IPS DF 19.7 (cell line): ENCODE measurements around the gene TYW1.
"Not testable (repeated sequence)": the region's sequence is repeated elsewhere in the genome, so short reads cannot be mapped to it uniquely, and the experiment has no call there.

Experiments used
- DNase-seq: peaks from one replicate; pipeline ENCODE4 v3.0.0-alpha.2; 2013; ENCODE audit warnings: low read depth, low spot score

The TYW1 gene

DNA sequence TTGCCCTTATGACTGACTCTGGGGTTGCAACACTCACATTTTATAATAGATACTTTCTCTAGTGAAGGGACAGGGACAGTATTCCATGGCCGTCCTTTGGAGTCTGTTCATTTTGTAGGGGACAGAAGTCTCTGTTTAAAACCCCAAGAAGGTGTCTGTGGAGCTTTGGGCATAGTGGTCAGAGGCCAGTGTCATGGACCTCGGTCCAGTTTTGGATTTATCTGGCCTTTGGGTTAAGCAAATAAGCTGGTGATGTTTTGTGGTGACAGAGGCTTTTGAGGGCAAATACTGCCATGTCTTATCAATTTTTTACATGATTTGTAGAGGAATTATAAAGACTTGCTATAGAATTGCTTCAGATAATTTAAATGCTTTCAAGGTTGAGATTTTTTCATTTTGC is 50.2 kb downstream of the TYW1 start:
- DNase-seq, result not testable (repeated sequence)

DNA sequence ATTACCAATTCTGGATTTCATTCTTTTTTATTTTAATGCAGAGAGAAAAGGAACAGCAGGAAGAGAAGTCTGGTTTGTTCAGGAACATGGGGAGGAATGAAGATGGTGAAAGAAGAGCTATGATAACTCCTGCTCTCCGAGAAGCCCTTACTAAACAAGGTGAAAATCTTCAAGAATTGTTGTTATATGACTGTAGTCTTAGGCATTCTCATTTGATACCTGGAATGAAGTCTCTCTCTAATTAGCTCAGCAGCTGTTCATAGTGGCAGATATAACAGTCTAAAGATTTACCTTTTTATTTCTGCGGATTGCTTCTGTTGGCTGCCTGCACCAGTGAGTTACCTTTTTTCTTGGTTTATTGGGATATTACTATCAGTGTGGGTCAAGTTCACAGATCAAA is 53.3 kb downstream of the TYW1 start:
- DNase-seq, result not testable (repeated sequence)

DNA sequence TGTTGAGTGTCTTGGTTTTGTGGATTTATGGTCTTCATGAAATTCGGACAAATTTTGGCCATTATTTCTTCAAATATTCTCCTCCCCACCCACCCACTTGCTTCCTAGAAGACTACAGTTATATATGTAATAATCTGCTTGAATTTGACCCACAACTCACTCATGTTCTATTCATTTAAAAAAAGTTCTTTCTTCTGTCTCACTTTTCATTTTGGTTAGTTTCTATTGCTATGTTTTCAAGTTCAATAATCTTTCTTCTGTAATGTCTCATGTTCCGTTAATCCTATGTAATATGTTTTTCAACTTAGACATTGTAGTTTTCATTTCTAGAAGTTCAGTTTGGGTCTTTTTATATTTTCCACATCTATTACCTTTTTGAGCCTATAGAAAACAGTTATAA is 55.5 kb downstream of the TYW1 start:
- not testable (repeated sequence) for DNase-seq

DNA sequence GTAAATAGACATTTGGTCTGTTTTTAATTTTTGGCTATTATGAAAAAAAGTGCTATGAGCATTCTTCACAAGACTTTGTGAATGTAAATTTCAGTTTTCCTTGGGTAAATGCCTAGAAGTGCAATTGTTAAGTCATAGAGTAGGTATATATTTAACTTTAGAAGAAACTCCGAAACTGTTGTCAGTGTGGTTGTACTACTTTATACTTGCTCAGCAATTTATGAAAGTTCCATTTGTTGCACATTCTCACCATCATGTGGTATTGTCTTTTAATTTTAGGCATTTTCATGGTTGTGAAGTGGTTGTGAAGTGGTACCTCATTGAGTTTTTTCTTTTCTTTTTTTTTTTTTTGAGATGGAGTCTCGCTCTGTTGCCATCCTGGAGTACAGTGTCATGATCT is 60.0 kb downstream of the TYW1 start:
- DNase-seq, result no peak

DNA sequence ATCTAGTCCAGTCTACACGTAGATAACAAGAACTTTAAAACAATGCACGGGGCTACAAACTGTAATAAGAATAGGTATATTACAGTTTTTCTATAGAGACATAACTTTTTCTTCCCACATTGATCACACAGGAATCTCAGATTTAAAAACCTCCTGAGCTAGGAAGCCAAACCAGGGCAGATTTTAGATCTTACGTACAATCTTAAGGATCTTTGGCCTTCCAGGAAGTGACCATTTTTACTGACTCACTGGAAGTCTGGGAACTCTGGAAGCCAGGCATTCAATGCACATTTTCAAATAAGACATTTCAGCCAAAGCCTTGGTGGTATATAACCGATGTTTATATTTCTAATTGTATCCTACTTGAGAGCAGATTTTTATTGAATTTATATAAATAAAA is 64.7 kb downstream of the TYW1 start:
- not testable (repeated sequence) for DNase-seq

DNA sequence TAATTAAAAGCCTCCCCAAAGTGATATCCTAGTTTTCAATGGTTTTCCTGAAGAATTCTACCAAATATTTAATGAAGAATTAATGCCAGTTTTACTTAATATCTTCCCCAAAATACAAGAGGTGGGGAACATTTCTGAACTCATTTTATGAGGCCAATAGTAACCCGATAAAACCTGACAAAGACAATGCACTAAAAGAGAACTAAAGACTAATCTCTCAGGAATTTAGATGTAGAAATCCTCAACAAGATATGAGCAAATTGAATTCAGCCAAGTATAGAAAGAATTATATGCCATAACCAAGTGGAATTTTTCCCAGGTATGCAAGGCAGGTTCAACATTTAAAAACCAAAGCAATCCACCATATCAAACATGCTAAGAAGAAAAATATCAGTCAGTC is 66.2 kb downstream of the TYW1 start:
- not testable (repeated sequence) for DNase-seq

DNA sequence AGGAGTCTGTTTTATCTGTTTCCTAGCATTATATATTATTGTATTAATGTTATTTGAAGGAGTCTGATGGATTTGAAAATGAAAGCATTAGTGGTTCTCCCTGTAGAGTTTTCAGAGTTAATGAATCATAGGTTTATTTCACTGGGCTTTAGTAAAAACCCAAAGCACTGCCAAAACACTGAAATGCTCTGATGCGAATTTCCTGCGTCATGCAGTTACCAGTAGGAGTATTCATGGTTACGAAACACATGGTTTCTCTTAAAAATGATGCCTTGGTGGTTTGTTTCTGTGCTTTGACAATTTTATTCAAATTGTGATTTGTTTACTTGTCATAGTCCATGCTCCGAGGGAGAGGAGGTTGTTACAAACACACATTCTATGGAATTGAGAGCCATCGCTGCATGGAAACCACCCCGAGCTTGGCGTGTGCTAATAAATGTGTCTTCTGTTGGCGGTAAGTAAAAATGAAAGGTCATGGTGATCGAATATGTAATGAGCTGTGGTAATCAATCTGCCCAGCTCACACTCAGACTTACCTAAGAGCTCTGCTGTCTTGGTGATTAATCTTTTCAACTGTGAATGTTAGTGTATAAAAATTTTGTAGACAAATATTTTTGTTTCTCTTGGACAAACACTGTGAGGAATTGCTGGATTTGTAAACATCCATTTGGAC is 70.5 kb downstream of the TYW1 start:
- not testable (repeated sequence) for DNase-seq

DNA sequence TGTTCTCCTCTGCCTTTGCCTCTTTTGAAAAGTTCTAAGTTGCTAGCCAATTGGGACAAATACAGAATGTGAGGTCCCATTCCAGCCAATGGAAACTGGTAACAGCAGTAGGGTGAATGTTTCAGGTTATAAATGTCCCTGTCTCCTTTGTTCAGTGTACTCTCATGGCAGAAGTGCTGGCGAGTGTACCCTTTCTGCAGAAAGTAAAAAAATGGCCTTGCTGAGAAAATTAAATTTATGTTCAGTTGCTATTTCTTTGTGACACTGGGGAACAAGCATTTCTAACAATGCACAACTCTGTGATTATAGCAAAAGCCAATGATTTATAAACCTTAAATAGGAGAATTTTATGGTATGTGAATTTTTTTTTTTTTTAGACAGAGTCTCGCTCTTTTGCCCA is 79.5 kb downstream of the TYW1 start:
- not testable (repeated sequence) for DNase-seq

DNA sequence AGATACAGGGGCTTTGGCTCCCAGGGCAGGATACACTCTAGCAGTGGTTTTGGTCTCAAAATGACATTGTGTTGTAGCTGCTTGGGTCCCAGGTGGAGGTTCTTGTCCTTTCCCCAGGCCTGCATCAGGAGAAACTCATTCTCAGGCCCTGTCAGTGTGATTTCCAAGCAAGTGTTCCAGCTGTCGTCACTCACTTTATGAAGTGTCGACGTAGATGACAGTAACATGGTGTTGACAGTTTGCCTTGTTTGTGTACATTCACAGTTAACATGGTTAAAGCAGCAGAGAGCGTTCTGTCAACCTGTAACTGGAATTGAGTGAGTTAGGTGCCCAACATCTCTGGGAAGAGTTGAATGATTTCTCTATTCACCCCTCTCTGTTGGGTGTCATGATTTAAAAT is 86.2 kb downstream of the TYW1 start:
- not testable (repeated sequence) for DNase-seq

DNA sequence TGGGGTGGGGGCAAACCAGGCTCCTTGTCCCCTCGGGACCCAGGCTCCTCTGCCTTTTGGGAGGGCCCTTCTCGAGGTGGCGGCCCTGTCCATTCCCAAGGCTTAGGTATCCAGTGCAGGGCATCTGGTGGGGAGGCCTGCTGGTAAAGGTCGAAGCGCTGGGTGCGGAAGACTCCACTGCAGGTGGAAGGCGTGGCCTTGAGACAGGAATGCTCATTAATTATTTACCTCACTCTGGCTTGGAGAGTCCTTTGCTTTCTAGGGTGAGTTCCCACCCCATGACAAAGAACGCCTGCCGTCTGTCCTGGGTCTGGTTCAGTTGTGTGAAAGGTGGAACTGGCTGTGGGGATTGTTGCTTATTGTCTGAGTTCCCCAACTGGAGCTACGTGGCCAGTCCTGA is 92.6 kb downstream of the TYW1 start:
- peak; percentile 1 for DNase-seq

DNA sequence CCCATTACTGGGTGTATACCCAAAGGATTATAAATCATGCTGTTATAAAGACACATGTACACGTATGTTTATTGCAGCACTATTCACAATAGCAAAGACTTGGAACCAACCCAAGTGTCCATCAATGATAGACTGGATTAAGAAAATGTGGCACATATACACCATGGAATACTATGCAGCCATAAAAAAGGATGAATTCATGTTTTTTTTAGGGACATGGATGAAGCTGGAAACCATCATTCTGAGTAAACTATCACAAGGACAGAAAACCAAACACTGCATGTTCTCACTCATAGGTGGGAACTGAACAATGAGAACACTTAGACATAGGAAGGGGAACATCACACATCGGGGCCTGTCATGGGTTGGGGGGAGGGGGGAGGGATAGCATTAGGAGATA is 94.4 kb downstream of the TYW1 start:
- not testable (repeated sequence) for DNase-seq

DNA sequence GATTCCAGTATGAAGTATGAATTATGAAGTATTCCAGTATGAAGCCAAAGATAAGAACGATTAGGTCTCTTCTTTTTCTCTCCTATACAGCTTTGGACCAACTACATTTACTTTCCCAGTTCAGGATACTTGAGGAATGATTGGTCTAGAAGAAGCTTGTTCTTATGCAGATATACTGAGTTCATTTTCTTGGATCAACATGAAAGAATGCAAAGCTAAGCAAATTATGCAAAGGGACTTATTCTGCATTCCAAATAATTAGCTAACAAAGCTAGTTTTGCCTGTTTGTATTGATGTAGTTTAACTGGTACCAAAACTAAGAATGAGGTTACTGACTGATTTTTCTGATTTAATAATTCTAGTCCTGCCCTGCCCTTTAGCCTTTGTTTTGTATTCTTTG is 101.4 kb downstream of the TYW1 start:
- DNase-seq, result not testable (repeated sequence)

DNA sequence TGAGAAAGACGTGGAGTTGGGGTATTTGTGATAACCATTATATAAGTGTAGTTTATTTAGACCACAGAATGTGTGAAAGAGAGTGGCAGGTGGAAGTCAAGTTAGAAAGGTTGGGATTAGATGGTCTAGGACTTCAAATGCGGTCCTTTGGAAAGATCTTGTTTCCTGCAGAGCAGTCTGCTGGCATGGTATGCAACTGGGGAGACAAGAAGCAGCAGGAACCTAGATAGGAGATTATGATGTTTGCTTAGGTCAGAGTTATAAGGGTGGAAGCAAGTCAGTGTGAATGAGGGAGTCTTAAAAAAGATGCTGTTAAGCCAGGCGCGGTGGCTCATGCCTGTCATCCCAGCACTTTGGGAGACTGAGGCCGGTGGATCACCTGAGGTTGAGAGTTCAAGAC is 102.8 kb downstream of the TYW1 start:
- not testable (repeated sequence) for DNase-seq

DNA sequence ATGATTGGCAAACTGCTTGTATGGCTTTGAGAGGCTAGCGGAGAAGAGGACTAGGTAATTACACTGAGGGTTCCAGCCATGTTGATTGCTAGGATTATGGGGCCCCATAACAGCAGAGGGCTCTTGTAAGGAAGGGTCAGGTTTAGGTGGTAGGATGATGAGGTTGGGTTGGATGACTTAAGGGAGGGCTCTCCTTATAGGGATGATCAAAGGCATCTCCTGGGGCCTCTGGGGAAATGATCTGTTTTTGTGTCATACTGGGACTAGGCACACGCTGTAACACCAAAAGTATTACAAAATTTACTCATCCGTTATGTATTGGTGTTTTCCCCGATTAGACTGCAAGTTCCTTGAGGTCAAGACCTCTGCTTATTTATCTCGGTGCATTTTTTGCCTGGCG is 103.4 kb downstream of the TYW1 start:
- DNase-seq, result not testable (repeated sequence)

DNA sequence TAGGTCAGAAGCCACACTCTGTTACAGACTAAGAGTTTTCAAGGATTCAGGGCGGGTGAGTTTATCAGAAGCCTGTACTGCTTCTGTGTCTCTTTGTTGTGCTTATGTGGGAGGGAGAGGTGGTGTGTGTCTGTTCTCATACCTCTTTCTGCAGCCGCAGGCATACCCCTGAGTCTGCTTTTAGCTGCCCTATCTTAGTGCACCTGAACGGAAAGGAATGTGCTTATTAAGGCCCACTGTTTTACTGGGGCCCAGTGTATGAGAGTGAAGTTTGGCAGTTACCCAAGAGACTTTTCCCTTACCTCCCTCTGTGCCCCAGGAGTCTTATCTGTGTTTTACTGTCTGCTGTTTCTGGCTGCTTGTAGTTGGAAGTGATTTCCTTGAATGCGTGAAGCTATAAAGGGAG is 104.3 kb downstream of the TYW1 start:
- DNase-seq, result peak; percentile 3

DNA sequence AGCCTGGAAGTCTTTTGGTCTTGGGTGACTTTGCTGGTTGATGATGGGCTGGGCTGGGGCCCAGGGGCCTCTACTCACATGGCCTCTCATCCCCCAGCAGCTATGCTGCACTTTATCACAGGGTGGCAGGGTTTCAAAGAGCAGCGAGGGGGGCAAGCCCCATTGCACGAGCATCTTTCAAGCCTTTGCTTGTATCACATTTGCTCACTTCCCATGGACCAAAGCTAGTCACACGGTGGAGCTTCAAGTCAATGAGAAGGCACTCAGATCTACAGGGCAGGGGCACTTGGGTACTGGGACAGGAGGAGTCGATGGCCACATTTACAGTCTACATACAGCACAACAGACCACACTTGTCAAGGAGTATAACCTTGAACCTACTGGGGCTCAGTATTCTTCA is 108.3 kb downstream of the TYW1 start:
- DNase-seq, result not testable (repeated sequence)

DNA sequence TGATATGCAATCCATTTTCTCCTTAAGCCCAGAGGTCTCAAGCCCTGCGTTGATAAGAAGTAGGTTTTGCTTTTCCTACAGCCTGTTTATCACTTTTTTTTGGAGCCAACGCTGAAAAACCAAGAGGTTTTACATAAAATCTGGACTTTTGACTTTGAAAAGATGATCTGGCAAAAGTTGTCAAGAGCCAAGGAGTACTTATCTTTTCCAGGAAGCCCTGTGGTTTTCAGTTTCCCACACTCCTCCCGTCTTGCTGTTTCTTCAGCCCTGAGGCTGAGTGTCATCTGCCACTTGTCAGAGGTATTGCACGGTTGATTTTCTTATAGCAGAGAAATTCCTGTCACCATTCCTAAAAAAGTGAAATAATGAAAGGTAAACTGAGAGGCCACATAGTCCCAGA is 108.7 kb downstream of the TYW1 start:
- DNase-seq, result no peak

DNA sequence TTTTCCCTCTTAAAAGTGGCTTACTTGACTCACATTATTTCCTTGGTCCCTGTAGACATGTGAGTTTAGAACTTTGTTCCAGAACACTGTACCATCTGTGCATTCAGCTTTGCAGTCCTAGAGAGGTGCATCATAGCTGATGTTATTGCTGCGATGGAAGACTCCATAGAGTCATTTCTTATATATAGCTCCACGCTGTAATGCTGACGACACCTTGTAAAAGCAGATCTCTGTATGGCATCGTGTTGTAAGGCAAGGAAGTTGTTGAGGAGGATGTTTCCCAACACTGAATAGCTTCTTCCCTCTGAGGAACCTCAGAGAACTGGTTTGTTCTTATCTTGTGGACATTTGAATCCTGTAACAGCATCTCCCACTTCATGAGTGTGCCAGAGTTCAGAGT is 109.6 kb downstream of the TYW1 start:
- not testable (repeated sequence) for DNase-seq

DNA sequence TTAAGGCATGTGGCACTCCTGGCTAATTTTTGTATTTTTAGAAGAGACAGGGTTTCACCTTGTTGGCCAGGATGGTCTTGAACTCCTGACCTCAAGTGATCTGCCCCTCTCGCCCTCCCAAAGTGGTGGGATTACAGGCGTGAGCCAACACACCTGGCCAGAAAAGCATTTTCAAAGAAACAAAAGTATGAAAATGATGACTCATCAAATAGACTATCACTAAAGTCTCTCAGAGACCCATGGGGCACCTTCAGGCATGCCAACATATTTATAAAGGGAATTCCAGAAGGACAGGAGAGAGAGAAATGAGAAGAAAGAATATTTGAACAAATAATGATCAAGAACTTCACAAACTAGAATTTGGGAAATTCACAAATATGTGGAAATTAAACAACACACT is 114.7 kb downstream of the TYW1 start:
- DNase-seq, result not testable (repeated sequence)

DNA sequence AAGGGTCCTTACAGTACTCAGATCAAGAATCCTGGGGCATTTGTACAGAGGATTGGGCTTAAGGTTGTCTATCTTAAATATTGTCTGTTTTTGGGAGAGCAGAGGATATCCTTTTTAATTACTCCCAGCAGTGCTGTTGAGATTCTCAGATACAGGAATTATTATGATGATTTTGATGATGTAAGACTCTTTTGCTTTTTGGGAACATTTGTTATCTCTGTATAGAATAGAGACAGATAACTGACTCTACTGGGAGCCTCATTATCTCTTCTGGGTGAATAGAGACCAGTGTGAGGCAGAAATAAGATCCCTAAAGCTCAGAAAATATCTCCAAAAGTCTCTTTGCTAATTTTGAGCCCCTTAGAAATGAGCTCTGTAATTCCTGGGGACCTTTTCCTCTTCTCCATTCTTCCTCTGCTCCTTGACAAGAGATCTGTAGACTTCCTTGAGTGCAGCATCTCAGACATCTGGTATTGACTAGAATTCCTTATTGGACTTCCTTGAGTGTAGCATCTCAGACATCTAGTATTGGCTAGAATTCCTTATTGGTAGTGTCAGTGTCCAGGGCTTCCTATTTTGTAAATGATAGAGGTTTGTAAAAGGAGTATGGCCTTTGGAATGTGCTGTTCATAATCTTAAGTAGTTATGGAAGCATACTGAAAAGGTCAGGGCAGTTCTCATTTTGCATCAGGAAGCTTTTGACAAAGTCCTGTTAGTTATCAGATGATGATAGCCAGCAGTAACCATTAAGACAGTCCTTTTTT is 118.0 kb downstream of the TYW1 start:
- not testable (repeated sequence) for DNase-seq

DNA sequence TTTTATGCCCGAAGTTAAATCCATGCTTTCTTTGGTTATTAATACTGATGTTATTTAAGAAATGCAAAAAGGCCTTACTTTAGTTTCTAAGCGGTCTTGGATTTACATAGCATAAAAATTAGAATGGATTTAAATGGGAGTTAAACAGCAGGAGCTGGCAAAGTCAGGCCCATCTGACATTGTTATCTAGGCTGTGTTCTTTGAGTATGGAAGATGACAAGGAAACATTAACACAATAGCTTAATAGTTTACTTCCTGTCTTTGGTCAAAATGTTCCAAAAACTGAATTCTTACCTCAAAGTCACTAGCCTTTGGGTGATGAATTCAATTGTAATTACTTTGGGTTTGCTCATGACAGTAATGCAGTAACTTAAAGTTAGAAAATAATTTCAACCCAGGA is 123.9 kb downstream of the TYW1 start:
- not testable (repeated sequence) for DNase-seq

DNA sequence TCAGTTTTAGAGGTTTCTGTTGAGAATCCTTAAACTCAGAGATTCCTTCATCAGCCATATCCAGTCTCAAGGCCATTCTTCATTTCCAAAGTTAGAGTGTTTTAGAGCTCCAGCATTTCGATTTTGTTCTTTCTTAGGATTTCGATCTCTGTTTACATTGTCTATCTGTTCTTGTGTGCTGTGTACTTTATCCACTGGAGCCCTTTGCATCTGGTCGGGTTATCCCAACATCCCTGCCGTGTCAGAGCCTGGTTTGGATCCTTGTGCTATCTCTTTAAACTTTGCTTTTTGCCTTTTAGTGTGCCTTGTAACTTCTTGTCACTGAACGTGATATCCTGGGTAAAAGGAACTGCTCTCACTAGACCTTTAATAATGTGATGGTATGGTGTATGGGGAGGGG is 131.6 kb downstream of the TYW1 start:
- DNase-seq, result not testable (repeated sequence)

DNA sequence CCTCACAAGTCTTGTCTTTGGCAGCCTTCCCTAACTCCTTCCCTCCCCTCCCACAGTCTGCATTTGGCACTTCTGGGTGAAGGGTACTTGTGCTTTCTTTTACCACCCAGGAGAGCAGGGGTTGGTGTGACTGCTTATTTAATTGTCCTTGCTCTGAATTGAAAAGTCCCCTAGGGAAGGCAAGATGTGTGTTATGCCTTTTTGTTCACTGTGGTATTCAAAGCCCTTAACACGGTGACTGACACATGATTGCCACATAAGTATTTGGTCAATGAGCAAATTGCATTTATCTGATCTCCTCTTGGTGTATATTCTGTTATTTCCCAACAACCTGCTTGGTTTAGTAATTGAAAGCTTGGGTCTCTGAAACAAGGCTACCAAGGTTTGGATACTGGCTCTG is 134.1 kb downstream of the TYW1 start:
- not testable (repeated sequence) for DNase-seq
